SH-SY5Y (cell line): ENCODE results near the gene VAC14.

Experiments used
- GATA2 ChIP-seq: IDR thresholded peaks from 2 replicates; pipeline ENCODE4 v1.6.1; 2011; ENCODE audit warnings: mild to moderate bottlenecking, low read depth, low read length
- GATA3 ChIP-seq: IDR thresholded peaks from 2 replicates; pipeline ENCODE4 v1.6.1; 2011; ENCODE audit warnings: low read depth, mild to moderate bottlenecking, low read length, moderate library complexity

GRCh38 chr16:70687671-70688245 is 113.2 kb downstream of the VAC14 start:
- TF ChIP-seq GATA3, result no peak
- TF ChIP-seq GATA2, result no peak
